ENCODE measurements around the gene FGF18.
"Not testable (repeated sequence)": the region's sequence is repeated elsewhere in the genome, so short reads cannot be mapped to it uniquely, and the experiment has no call there.

The FGF18 gene

GRCh38 chr5:171400169-171400568, 19.3 kb upstream of the FGF18 start:
- DNase-seq (ENCODE audit: low read depth): no peak

DNA sequence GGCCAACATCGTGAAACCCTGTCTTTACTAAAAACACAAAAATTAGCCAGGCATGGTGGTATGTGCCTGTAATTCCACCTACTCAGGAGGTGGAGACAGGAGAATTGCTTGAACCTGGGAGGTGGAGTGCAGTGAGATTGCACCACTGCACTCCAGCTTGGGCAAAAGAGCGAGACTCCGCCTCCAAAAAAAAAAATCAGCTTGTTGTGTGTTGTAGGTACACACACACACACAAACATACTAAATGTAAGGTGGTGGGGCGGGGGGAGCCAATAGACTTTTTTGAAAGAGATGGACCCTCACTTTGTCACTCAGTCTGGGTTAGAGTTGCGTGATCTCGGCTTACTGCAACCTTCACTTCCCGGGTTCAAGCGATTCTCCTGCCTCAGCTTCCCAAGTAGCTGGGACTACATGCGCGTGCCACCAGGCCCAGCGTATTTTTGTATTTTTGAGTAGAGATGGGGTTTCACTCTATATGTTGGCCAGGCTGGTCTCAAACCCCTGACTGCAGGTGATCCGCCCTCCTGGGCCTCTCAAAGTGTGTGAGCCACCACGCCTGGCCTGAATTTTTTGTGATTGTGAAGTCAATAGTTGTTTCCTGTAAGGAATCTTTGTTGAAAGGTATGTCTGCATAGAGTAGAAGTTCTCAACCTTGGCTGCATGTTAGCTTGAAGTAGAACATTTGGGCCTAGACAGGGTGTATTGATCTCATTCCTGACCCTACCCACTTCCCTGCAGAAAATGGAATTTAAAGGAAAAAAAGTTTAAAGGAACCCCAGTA, 18.1 kb upstream of the FGF18 start:
- DNase-seq (ENCODE audit: low read depth): no peak

- DNase-seq (ENCODE audit: low read depth): not testable (repeated sequence)
These were observed 16.7 kb upstream of the FGF18 start for GRCh38 chr5:171402751-171403150.

DNA sequence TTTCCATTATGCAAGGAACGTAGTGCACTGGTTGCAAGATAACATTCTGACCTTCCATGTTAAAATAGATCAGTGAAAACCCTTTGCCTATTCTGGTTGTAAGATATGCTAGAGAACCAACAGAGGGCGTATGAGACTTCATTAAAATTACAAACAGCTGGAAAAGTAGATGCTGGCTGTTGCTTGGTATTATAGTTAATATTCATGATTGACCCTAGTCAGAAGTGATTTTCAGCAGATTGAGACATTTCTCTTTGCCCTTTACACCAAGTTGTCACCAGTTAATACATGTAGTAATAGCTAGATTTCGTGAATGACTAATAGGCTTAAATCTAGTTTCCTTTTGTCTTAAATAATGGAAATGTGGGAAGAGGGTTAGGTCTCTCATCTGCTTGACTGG, 13.8 kb upstream of the FGF18 start:
- DNase-seq (ENCODE audit: low read depth): no peak

DNA sequence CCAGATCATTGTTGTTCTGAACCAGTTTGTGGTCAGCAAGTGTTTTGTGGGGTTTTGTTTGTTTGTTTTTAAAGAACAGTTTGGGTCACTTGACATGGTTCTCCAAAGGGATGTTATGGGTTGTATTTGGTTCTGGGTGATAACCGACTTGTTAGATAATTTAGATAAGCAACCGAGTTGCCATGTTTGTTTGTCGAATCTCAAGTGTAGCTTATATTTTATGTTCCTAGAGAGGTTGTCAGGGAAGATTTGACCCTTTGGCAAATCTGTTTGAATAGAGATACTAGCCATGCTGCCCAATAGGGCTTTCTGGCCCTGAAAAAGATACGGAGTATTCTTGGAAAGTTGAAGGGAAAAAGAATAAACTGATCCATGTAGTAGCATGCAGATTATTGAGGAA, 12.2 kb upstream of the FGF18 start:
- no peak for DNase-seq (ENCODE audit: low read depth)

DNA sequence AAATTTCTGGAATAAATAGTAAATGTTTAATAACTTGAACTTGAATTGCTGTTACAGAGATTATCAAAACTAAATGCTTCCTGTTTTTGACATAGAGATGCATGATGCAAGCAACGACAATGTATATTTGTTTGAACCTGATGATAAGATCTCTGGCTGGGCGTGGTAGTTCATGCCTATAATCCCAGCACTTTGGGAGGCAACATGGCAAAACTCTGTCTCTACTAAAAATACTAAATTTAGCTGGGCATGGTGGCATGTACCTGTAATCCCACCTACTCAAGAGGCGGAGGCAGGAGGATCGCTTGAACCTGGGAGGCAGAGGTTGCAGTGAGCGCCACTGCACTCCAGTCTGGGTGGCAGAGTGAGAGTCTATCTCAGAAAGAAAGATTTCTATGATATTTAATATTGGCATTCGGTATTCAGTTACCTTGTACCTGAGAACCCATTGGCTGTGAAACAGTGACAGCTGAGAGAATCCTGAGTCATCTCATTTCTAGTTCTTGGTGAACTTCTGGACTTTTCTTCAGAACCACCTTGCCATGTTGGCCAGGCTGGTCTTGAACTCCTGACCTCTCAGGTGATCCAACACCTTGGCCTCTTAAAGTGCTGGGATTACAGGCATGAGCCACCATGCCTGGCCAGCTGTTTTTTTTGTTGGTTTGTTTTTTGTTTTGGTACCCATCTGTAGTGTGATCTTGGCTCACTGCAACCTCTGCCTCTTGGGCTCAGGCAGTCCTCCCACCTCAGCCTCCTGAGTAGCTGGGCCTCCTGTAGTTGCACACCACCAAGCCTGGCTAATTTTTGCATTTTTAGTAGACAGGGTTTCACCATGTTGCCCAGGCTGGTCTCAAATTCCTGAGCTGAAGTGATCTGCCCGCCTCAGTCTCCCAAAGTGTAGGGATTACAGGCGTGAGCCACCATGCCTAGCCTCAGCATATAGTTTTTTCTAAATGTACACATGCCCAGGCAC, 10.0 kb upstream of the FGF18 start:
- no peak for DNase-seq (ENCODE audit: low read depth)

GRCh38 chr5:171410181-171410580, 9.3 kb upstream of the FGF18 start:
- DNase-seq (ENCODE audit: low read depth): no peak

GRCh38 chr5:171412186-171412585, 7.3 kb upstream of the FGF18 start:
- DNase-seq (ENCODE audit: low read depth): no peak

DNA sequence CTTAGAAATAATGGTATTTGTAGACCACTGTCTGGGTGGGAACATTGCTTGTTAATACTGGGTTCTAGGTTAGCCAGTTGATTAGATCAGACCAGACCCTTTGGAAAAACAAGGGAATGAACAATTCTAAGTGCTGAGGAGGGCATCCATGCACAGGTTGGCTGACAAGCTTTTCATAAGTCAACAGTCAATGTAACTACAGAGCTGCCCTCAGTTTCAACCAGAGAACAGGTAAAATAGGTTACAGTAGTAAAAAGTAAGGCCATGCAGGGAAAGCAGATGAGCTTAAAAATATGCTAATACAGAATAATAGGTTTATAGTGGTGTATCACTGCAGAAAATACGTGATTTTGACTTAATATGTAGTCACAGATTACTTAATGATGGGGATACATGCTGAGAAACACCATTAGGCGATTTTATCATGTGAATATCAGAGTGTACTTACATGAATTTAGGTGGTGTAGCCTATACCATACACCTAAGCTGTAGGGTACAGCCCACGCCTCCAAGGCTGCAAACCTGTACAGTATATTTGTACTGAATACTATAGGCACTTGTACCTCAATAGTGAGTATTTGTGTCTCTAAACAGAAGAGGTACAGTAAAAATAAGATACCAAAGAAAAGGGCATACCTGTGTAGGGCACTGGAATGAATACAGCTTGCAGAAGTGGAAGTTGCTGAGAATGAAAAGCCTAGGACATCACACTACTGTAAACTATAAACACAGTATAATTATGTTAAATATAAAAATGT, 6.1 kb upstream of the FGF18 start:
- no peak for DNase-seq (ENCODE audit: low read depth)

DNA sequence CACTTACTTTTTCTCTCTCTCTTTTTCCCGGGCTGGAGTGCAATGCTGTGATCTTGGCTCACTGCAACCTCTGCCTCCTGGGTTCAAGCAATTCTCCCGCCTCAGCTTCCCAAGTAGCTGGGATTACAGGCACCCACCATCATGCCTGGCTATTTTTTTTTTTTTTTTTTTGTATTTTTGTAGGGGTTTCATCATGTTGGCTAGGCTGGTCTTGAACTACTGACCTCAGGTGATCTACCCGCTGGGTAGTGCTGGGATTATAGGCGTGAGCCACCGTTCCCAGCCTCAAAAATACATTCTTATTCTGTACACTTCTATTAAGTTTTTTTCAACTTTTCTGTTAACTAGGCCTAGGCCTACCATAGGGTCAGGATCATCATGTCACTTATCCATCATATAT, 5.5 kb upstream of the FGF18 start:
- DNase-seq (ENCODE audit: low read depth): not testable (repeated sequence)

DNA sequence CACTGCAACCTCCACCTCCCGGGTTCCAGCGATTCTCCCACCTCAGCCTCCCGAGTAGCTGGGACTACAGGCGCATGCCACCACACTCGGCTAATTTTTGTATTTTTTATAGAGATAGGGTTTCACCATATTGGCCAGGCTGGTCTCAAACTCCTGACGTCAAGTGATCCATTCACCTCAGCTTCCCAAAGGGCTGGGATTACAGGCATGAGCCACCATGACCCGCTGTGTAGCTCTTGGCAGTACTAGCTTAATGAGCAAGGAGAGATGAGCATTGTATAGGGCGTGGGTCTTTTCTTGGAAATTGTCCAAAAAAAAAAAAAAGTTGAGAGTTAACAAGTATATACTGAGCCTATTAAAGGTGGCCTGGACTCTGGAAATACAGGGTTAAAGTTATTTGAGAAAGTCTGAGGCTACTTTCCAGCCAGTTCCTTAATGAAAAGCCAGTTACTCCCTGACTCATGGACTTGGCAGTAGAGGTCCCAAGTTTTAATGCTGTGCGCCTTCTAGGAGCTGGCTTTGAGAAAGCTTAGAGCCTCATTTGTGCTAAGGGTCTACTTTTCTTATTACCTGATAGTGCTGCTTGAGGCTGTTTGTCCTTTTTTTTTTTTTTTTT, 4.2 kb upstream of the FGF18 start:
- no peak for DNase-seq (ENCODE audit: low read depth)

GRCh38 chr5:171416160-171417049, 3.0 kb upstream of the FGF18 start:
- DNase-seq (ENCODE audit: low read depth): no peak

- DNase-seq (ENCODE audit: low read depth): peak; percentile 20
These were observed 998 bp upstream of the FGF18 start for GRCh38 chr5:171418316-171418981.

GRCh38 chr5:171419688-171420430, 412 bp downstream of the FGF18 start:
- DNase-seq (ENCODE audit: low read depth): no peak

DNA sequence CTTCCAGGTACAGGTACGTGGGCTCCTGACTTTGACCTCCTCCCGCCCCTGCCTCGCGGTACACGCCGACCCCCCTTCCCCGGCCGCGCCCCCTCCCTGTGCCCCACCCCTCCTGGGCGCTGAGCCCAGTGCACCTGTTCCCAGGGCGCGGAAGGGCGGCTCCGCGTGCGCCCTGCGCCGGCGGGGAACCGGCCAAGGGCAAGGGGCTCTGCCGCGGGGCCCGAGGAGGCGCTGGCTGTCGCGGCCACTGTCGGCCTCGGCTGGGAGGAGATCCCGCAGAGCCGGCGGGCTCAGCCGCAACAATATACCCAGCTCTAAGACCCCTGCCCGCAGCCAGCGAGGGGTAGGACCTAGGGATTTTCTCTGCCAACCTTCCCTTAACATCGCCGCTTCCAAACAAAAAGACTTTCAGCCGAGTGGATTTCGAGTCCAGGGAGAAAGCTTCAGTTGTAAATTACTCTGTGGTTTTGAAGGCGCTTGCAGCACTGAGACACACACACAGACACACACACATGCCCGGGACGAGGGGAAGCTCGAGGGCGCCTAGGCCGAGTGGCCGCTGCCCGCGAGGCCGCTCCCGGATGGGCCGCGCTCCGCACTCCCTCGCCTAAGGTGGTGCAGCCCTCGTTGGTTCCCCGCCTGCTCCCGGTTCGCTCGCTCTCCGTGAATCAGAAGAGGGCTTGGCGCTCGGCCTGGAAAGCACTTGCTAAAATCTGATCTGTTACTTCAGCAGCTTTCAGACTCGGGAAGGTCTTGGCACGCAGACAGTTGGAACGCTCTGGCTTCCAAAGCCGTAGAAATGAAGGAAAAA, 1.2 kb downstream of the FGF18 start:
- DNase-seq (ENCODE audit: low read depth): no peak

- no peak for DNase-seq (ENCODE audit: low read depth)
These were observed 2.1 kb downstream of the FGF18 start for GRCh38 chr5:171421331-171422262.

- no peak for DNase-seq (ENCODE audit: low read depth)
These were observed 3.0 kb downstream of the FGF18 start for GRCh38 chr5:171422495-171422894.
